ENCODE measurements around the gene EPS15. TPM values are rescaled to one million over a fixed set of nuclear protein-coding genes. Genes with fewer than 3 reads are reported as not detected.

Gene EPS15
- total and polyA plus RNA-seq, 2 experiments from 2014 or later: 31.0 to 76.5 TPM

DNA sequence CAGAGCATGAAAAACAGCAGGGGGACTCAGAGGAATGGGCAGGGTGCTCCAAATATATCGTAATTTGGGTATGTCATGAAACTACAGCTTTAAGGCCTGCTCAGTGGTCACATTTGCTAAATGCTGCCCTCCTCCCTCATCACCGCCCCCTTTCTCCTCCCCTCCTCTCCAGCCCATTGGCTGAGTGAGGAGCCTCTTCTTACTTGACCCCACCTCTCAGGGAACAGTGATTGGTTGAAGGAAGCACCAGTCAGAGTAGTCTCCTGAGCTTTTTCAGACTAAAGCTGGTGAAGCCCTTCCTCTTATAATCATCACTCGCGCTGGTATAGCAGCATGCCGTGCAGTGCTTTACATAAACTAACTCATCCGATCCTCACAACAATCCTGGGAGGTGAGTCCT lies 178.7 kb downstream of the EPS15 start (continued):
- no peak for TF ChIP-seq EZH2 (IDR thresholded peaks at IDR 0.05; ENCODE audit: low read depth, unreplicated experiment)

DNA sequence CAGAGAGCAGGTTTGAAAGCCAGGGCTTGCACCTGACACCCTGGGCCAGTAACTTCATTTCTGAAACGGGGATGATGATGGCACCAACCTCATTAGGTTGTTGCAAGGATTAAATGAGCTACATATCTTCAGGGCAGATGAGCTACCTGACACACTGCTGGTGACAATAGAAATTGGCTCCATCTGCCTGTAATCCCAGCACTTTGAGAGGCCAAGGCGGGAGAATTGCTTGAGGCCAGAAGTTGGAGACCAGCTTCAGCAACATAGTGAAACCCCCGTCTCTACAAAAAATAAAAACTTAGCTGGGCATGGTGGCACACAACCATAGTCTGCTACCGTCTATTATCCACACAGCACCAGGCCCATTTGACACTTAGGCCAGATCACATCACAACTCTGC lies 182.4 kb downstream of the EPS15 start:
- H3K27me3 Mint-ChIP-seq (ENCODE audit: insufficient read depth, low read depth, poor library complexity): no peaks in the 10 kb centered on the region
- H3K4me3 Mint-ChIP-seq: no peak overlapping the region
- no peaks in the 10 kb centered on the region for H3K9me3 Mint-ChIP-seq
- no peak overlapping the region for H3K4me2 ChIP-seq
- H3K79me2 ChIP-seq (replicated peaks; ENCODE audit: insufficient read depth): no peaks in the 10 kb centered on the region
- H4K20me1 ChIP-seq (replicated peaks; ENCODE audit: insufficient read depth): no peaks in the 10 kb centered on the region
- H3F3A ChIP-seq (replicated peaks; ENCODE audit: low read depth): no peaks in the 10 kb centered on the region
- ATAC-seq (no peak), DNase-seq (ENCODE audit: low spot score) (no peak)
- no peaks in the 10 kb centered on the region for H3K9me2 ChIP-seq (ENCODE audit: insufficient read depth)
- H3K4me1 Mint-ChIP-seq: peaks cover 8% of the 10 kb centered on the region; the same call in 2 of the 3 replicates
- peaks cover 3% of the 10 kb centered on the region for H3K27me3 ChIP-seq (ENCODE audit: insufficient read depth)
- H3K27ac Mint-ChIP-seq: no peak overlapping the region
- H3K27ac ChIP-seq (ENCODE audit: low read depth): no peak overlapping the region
- no peak for TF ChIP-seq POLR2AphosphoS5 (IDR thresholded peaks at IDR 0.05; ENCODE audit: low read depth)
- TF ChIP-seq EZH2 (IDR thresholded peaks at IDR 0.05; ENCODE audit: low read depth, unreplicated experiment): no peak
- no peak overlapping the region for H2AFZ ChIP-seq
- H3K4me1 ChIP-seq (ENCODE audit: insufficient read depth): peaks cover 4% of the 10 kb centered on the region; the same call in 1 of the 2 replicates
- H3K36me3 ChIP-seq (ENCODE audit: insufficient read depth): no peaks in the 10 kb centered on the region
- H3K4me3 ChIP-seq: no peak overlapping the region
- no peaks in the 10 kb centered on the region for H3K36me3 Mint-ChIP-seq (ENCODE audit: low read depth)

DNA sequence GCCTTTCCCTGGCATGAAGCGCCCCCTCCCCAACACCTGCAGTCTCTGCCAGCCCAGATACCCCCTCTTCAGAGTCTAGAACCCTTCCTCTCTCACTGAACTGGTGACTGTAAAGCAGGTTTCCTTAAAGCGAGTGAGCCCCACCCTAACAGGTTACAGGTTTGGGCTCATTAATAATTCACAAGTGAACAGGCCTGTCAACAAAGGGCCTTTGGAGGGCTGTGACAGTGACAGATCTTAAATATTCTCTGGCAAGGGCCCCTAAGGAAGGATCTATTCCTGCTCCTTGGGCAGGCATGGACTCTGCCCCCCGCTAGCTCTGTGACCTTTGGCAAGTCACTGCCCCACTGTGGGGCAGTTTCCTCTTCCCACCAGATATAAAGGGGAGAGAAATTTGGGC lies 183.1 kb downstream of the EPS15 start:
- H3K79me2 ChIP-seq (replicated peaks; ENCODE audit: insufficient read depth): no peaks in the 10 kb centered on the region
- DNase-seq (ENCODE audit: low spot score) (no peak), ATAC-seq (no peak)
- H3K4me3 ChIP-seq: no peak overlapping the region
- peaks cover 11% of the 10 kb centered on the region; the same call in 1 of the 2 replicates for H3K4me1 ChIP-seq (ENCODE audit: insufficient read depth)
- H3F3A ChIP-seq (replicated peaks; ENCODE audit: low read depth): no peaks in the 10 kb centered on the region
- no peaks in the 10 kb centered on the region for H3K9me2 ChIP-seq (ENCODE audit: insufficient read depth)
- H3K27me3 ChIP-seq (ENCODE audit: insufficient read depth): peaks cover 9% of the 10 kb centered on the region
- H3K4me2 ChIP-seq: no peak overlapping the region
- Mint-ChIP-seq H3K27me3 (ENCODE audit: insufficient read depth, low read depth, poor library complexity) (peaks cover 6% of the 10 kb centered on the region), H3K4me3 (no peak overlapping the region), H3K4me1 (peaks cover 15% of the 10 kb centered on the region), H3K36me3 (ENCODE audit: low read depth) (no peaks in the 10 kb centered on the region), H3K9me3 (no peaks in the 10 kb centered on the region), H3K27ac (no peak overlapping the region)
- no peak for TF ChIP-seq EZH2phosphoT487 (IDR thresholded peaks at IDR 0.05; ENCODE audit: unreplicated experiment)
- no peak for TF ChIP-seq POLR2AphosphoS5 (IDR thresholded peaks at IDR 0.05; ENCODE audit: low read depth)
- H2AFZ ChIP-seq: no peak overlapping the region
- H3K27ac ChIP-seq (ENCODE audit: low read depth): no peak overlapping the region
- no peaks in the 10 kb centered on the region for H4K20me1 ChIP-seq (replicated peaks; ENCODE audit: insufficient read depth)
- H3K36me3 ChIP-seq (ENCODE audit: insufficient read depth): no peaks in the 10 kb centered on the region

DNA sequence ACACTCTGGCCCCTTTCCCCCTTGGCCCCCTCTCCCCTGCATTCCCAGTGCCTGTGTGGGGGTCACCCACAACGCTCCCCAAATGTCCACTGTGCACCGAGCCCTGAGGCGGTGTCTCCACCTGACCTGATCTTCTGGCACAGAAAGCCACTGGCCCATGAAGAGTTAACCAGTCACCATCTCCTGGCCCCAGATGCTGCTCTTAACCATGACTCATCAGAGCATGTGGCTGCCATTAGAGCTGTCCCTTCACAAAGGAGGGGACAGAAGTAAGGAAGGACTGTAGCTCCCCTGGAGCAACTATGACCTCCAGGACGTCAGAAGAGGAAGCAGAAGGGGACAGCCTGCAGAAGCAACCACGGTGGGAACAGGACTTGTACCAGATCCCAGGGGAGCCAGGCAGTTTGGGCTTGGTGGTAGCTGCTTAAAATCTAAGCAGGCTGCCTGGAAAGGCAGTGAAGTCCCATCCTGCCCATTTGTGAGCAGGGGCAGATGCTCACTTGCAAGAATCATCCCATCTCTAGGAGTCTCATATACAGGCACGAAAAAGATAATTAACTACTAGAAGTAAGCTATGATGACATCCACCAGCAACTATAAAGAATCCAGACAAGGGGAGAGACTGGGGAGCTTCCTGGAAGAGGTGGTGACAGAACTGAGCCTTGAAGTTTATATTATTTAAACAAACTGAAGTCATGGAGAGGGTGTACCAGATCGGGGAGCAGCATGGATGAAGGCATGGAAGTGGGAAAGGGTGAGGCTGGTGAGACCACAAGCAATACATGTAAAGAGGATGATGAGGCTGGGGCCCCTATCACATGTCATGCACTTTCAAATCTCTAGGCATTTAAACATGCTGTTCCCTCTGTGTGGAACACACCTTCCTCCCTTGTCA lies 187.6 kb downstream of the EPS15 start:
- peak overlapping the region; percentile 88 for H2AFZ ChIP-seq
- no peaks in the 10 kb centered on the region for H3K9me2 ChIP-seq (ENCODE audit: insufficient read depth)
- no peaks in the 10 kb centered on the region for H3F3A ChIP-seq (replicated peaks; ENCODE audit: low read depth)
- peak overlapping the region; percentile 88 for H3K4me3 Mint-ChIP-seq
- peak; percentile 49 for ATAC-seq
- H4K20me1 ChIP-seq (replicated peaks; ENCODE audit: insufficient read depth): no peaks in the 10 kb centered on the region
- H3K79me2 ChIP-seq (replicated peaks; ENCODE audit: insufficient read depth): no peaks in the 10 kb centered on the region
- DNase-seq (ENCODE audit: low spot score): peak; percentile 60
- H3K36me3 ChIP-seq (ENCODE audit: insufficient read depth): no peaks in the 10 kb centered on the region
- H3K4me3 ChIP-seq: peak overlapping the region; percentile 83
- TF ChIP-seq, protein P1, sequence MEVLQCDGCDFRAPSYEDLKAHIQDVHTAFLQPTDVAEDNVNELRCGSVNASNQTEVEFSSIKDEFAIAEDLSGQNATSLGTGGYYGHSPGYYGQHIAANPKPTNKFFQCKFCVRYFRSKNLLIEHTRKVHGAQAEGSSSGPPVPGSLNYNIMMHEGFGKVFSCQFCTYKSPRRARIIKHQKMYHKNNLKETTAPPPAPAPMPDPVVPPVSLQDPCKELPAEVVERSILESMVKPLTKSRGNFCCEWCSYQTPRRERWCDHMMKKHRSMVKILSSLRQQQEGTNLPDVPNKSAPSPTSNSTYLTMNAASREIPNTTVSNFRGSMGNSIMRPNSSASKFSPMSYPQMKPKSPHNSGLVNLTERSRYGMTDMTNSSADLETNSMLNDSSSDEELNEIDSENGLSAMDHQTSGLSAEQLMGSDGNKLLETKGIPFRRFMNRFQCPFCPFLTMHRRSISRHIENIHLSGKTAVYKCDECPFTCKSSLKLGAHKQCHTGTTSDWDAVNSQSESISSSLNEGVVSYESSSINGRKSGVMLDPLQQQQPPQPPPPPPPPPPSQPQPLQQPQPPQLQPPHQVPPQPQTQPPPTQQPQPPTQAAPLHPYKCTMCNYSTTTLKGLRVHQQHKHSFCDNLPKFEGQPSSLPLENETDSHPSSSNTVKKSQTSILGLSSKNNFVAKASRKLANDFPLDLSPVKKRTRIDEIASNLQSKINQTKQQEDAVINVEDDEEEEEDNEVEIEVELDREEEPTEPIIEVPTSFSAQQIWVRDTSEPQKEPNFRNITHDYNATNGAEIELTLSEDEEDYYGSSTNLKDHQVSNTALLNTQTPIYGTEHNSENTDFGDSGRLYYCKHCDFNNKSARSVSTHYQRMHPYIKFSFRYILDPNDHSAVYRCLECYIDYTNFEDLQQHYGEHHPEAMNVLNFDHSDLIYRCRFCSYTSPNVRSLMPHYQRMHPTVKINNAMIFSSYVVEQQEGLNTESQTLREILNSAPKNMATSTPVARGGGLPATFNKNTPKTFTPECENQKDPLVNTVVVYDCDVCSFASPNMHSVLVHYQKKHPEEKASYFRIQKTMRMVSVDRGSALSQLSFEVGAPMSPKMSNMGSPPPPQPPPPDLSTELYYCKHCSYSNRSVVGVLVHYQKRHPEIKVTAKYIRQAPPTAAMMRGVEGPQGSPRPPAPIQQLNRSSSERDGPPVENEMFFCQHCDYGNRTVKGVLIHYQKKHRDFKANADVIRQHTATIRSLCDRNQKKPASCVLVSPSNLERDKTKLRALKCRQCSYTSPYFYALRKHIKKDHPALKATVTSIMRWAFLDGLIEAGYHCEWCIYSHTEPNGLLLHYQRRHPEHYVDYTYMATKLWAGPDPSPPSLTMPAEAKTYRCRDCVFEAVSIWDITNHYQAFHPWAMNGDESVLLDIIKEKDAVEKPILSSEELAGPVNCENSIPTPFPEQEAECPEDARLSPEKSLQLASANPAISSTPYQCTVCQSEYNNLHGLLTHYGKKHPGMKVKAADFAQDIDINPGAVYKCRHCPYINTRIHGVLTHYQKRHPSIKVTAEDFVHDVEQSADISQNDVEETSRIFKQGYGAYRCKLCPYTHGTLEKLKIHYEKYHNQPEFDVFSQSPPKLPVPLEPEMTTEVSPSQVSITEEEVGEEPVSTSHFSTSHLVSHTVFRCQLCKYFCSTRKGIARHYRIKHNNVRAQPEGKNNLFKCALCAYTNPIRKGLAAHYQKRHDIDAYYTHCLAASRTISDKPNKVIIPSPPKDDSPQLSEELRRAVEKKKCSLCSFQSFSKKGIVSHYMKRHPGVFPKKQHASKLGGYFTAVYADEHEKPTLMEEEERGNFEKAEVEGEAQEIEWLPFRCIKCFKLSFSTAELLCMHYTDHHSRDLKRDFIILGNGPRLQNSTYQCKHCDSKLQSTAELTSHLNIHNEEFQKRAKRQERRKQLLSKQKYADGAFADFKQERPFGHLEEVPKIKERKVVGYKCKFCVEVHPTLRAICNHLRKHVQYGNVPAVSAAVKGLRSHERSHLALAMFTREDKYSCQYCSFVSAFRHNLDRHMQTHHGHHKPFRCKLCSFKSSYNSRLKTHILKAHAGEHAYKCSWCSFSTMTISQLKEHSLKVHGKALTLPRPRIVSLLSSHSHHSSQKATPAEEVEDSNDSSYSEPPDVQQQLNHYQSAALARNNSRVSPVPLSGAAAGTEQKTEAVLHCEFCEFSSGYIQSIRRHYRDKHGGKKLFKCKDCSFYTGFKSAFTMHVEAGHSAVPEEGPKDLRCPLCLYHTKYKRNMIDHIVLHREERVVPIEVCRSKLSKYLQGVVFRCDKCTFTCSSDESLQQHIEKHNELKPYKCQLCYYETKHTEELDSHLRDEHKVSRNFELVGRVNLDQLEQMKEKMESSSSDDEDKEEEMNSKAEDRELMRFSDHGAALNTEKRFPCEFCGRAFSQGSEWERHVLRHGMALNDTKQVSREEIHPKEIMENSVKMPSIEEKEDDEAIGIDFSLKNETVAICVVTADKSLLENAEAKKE (CRISPR knock-in tag; IDR thresholded peaks at IDR 0.05): 0 out of 2 replicates have a peak, but pooled peaks have one; percentile 36
- TF ChIP-seq CREB1 (CRISPR knock-in tag; IDR thresholded peaks at IDR 0.05; ENCODE audit: low read depth): 0 out of 2 replicates have a peak, but pooled peaks have one; percentile 25
- TF ChIP-seq NANOG (IDR thresholded peaks at IDR 0.05; ENCODE audit: borderline replicate concordance): no peak
- H3K4me1 Mint-ChIP-seq: peaks cover 14% of the 10 kb centered on the region
- peak overlapping the region; percentile 14; the same call in 1 of the 2 replicates for H3K27ac Mint-ChIP-seq
- H3K27ac ChIP-seq (ENCODE audit: low read depth): no peak overlapping the region
- peak overlapping the region; percentile 97 for H3K4me2 ChIP-seq
- H3K4me1 ChIP-seq (ENCODE audit: insufficient read depth): peaks cover 24% of the 10 kb centered on the region; the same call in 1 of the 2 replicates
- peaks cover 12% of the 10 kb centered on the region for H3K27me3 Mint-ChIP-seq (ENCODE audit: insufficient read depth, low read depth, poor library complexity)
- no peaks in the 10 kb centered on the region for H3K9me3 Mint-ChIP-seq
- no peaks in the 10 kb centered on the region for H3K36me3 Mint-ChIP-seq (ENCODE audit: low read depth)
- peaks cover 24% of the 10 kb centered on the region for H3K27me3 ChIP-seq (ENCODE audit: insufficient read depth)
